OCI-LY3 (cell line): ENCODE measurements around the gene GALNT2.

Source experiments
- EZH2phosphoT487 ChIP-seq: fragments of 200-600 bp; shearing (Covaris generic); IDR thresholded peaks from 2 replicates; pipeline ENCODE4 v1.6.1; 2018; ENCODE audit warnings: antibody characterized with exemption, mixed run types, low read depth
- TF ChIP-seq, protein P1 (sequence below): fragments of 200-600, 300-600 bp; sonication (generic); IDR thresholded peaks from 2 replicates; pipeline ENCODE4 v1.5.1; 2014; ENCODE audit warnings: antibody characterized with exemption, low read length, low read depth

DNA sequence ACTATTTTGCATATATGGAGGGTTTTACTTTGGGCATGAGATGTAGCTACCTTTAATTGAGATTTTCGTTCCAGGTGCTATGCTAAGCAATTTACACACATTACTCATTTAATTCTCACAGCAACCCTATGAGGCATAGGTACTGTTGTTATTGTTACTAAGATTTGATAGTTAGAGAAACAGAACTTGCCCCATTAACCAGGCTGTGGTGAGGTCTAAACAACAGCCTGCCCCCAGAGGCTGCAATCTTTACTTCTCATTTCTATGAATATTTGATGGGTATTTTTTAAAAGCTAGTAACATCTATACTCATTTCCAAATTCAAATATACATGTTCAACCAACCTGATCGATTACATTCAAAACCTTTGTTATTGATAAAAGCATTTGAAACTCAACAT lies 155.6 kb downstream of the GALNT2 start:
- TF ChIP-seq, protein P1, sequence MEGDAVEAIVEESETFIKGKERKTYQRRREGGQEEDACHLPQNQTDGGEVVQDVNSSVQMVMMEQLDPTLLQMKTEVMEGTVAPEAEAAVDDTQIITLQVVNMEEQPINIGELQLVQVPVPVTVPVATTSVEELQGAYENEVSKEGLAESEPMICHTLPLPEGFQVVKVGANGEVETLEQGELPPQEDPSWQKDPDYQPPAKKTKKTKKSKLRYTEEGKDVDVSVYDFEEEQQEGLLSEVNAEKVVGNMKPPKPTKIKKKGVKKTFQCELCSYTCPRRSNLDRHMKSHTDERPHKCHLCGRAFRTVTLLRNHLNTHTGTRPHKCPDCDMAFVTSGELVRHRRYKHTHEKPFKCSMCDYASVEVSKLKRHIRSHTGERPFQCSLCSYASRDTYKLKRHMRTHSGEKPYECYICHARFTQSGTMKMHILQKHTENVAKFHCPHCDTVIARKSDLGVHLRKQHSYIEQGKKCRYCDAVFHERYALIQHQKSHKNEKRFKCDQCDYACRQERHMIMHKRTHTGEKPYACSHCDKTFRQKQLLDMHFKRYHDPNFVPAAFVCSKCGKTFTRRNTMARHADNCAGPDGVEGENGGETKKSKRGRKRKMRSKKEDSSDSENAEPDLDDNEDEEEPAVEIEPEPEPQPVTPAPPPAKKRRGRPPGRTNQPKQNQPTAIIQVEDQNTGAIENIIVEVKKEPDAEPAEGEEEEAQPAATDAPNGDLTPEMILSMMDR, result no peak
- no peak for TF ChIP-seq EZH2phosphoT487
